Measurements from ENCODE around the gene DOCK7. TPM values are rescaled to one million over a fixed set of nuclear protein-coding genes. Genes with fewer than 3 reads are reported as not detected.

The DOCK7 gene
- total RNA-seq, 2 experiments from 2014 or later: 15.5 to 20.4 TPM

DNA sequence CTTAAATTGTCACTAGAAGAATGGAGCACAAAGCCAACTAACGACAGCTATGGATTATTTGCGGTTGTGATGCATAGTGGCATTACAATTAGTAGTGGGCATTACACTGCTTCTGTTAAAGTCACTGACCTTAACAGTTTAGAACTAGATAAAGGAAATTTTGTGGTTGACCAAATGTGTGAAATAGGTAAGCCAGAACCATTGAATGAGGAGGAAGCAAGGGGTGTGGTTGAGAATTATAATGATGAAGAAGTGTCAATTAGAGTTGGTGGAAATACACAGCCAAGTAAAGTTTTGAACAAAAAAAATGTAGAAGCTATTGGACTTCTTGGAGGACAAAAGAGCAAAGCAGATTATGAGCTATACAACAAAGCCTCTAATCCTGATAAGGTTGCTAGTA, 237.9 kb downstream of the DOCK7 start:
- H3K4me1 Mint-ChIP-seq (ENCODE audit: low read depth): peaks cover 28% of the 10 kb centered on the region
- intact Hi-C loops (cut with micrococcal nuclease): no loop called here
- CTCF ChIA-PET: no interaction called here
- H3K27me3 Mint-ChIP-seq: no peaks in the 10 kb centered on the region
- peak overlapping the region; percentile 58 for H3K27ac Mint-ChIP-seq
- peaks cover 64% of the 10 kb centered on the region for H3K36me3 Mint-ChIP-seq
- no peaks in the 10 kb centered on the region for H3K9me3 Mint-ChIP-seq
- H3K4me3 Mint-ChIP-seq: no peak overlapping the region
- DNase-seq: no peak
- POLR2A ChIA-PET: no interaction called here

DNA sequence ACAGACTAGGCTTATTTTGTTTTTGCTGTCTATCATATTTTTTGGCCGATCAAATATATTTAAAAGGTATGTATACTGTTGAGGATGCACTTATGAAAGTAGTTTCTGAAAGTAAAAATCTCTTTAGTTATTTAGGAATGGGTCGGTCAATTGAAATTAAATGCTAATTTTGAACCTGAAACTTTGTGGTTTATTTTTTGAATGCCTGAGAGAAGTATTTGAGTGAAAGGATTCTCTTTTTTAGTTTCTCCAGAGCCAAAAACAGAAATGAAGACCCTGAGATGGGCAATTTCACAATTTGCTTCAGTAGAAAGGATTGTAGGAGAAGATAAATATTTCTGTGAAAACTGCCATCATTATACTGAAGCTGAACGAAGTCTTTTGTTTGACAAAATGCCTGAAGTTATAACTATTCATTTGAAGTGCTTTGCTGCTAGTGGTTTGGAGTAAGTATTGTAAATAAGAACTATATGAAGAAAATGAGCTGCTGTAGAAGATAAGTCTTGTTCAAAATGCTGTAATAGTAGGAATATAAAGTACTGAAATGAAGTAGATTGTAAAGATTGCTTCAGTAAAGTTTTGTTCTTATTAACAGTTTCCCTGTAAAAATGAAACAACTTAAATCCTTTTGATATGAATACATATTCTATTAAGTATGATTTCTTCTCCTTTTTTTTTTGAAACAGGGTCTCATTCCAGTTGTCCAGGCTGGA, 239.8 kb downstream of the DOCK7 start:
- ChIA-PET POLR2A (interaction anchor here (1.2 kb wide), 1 partner anchor 11 kb away, joined by 7 read pairs; the partner anchor contains the start of gene USP1), CTCF (no interaction called here)
- Mint-ChIP-seq H3K4me3 (no peak overlapping the region), H3K36me3 (peaks cover 68% of the 10 kb centered on the region), H3K4me1 (ENCODE audit: low read depth) (peaks cover 33% of the 10 kb centered on the region), H3K9me3 (no peaks in the 10 kb centered on the region), H3K27me3 (no peaks in the 10 kb centered on the region), H3K27ac (peak overlapping the region; percentile 62)
- intact Hi-C loops (cut with micrococcal nuclease): loop anchor here (1.0 kb wide), 1 partner anchor 8 kb away; no protein-coding TSS in a partner anchor
- DNase-seq: no peak

DNA sequence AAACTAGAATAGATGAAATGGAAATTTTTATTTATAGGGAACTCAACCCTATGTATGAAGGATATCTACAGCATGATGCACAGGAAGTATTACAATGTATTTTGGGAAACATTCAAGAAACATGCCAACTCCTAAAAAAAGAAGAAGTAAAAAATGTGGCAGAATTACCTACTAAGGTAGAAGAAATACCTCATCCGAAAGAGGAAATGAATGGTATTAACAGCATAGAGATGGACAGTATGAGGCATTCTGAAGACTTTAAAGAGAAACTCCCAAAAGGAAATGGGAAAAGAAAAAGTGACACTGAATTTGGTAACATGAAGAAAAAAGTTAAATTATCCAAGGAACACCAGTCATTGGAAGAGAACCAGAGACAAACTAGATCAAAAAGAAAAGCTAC, 243.5 kb downstream of the DOCK7 start:
- Mint-ChIP-seq H3K27me3 (no peaks in the 10 kb centered on the region), H3K4me3 (no peak overlapping the region), H3K27ac (no peak overlapping the region), H3K4me1 (ENCODE audit: low read depth) (peaks cover 44% of the 10 kb centered on the region), H3K9me3 (no peaks in the 10 kb centered on the region), H3K36me3 (peaks cover 72% of the 10 kb centered on the region)
- CTCF ChIA-PET: interaction anchor here (0.7 kb wide), 1 partner anchor 302 kb away, joined by 3 read pairs; no protein-coding TSS in a partner anchor
- intact Hi-C loops (cut with micrococcal nuclease): no loop called here
- DNase-seq: no peak
- POLR2A ChIA-PET: no interaction called here

DNA sequence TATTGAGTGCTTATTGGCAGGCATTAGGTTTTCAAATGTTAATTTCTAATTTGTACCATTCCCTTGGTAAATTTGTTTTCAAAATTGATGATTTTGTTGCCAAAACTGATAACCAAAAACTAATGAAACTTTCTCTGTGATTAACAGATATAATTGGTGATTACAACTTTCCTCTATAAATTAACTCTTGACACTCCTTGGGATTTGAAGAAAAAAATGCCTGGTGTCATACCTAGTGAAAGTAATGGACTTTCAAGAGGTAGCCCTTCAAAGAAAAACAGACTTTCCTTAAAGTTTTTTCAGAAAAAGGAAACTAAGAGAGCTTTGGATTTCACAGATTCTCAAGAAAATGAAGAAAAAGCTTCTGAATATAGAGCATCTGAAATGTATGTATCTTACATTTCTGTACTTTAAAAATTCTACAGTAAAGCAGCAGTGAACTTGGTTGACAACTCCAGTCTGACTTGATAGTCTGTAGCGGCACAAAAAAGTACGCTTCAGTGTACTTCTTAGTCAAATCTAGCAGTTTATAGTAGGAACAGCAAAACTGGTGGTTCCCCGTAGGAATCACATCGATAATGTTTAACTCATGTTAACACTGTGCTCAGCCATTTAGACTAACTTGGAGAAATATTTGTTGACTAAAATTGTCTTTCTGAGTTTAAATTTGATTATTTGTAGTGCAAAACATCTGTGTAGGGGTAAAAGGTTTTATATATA, 248.4 kb downstream of the DOCK7 start:
- H3K4me3 Mint-ChIP-seq: peak overlapping the region; percentile 93
- H3K9me3 Mint-ChIP-seq: no peaks in the 10 kb centered on the region
- no peak for DNase-seq
- H3K27me3 Mint-ChIP-seq: no peaks in the 10 kb centered on the region
- H3K36me3 Mint-ChIP-seq: peaks cover 37% of the 10 kb centered on the region
- H3K4me1 Mint-ChIP-seq (ENCODE audit: low read depth): peaks cover 32% of the 10 kb centered on the region
- ChIA-PET POLR2A (no interaction called here), CTCF (no interaction called here)
- intact Hi-C loops (cut with micrococcal nuclease): loop anchor here (1.0 to 5.0 kb wide), 4 partner anchors 8 to 1363 kb away; partner anchors contain the start of genes FOXD3 and PGM1
- no peak overlapping the region for H3K27ac Mint-ChIP-seq

DNA sequence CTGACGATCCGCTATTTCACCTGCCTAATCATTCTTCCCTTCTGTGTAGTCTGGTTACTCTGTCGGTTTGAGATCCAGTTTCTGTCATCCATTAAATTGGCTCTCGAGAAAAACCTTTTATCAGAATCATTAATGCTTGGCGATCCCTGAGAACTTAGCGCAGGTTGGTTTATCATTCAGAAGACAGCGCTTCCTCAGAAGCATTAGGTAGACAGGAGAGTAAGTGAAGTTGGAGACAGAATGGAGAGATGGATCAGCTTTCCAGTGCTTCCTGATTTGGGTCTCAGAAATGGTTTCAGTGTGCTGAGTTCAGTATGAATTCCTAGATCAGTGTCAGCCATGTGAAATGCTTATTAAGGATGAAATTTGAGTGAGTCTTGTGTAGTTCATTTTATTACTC, 250.0 kb downstream of the DOCK7 start:
- H3K27ac Mint-ChIP-seq: peak overlapping the region; percentile 88
- no peak for DNase-seq
- peak overlapping the region; percentile 93 for H3K4me3 Mint-ChIP-seq
- intact Hi-C loops (cut with micrococcal nuclease): loop anchor here (5.0 kb wide), 3 partner anchors 884 to 1361 kb away; partner anchors contain the start of genes FOXD3 and PGM1
- H3K9me3 Mint-ChIP-seq: no peaks in the 10 kb centered on the region
- H3K27me3 Mint-ChIP-seq: no peaks in the 10 kb centered on the region
- peaks cover 31% of the 10 kb centered on the region for H3K36me3 Mint-ChIP-seq
- ChIA-PET CTCF (interaction anchor here (0.6 kb wide), 1 partner anchor 294 kb away, joined by 3 read pairs; no protein-coding TSS in a partner anchor), POLR2A (interaction anchor here (0.6 to 0.9 kb wide), 2 partner anchors 9 to 981 kb away, joined by 3 read pairs; no protein-coding TSS in a partner anchor)
- peaks cover 27% of the 10 kb centered on the region for H3K4me1 Mint-ChIP-seq (ENCODE audit: low read depth)

DNA sequence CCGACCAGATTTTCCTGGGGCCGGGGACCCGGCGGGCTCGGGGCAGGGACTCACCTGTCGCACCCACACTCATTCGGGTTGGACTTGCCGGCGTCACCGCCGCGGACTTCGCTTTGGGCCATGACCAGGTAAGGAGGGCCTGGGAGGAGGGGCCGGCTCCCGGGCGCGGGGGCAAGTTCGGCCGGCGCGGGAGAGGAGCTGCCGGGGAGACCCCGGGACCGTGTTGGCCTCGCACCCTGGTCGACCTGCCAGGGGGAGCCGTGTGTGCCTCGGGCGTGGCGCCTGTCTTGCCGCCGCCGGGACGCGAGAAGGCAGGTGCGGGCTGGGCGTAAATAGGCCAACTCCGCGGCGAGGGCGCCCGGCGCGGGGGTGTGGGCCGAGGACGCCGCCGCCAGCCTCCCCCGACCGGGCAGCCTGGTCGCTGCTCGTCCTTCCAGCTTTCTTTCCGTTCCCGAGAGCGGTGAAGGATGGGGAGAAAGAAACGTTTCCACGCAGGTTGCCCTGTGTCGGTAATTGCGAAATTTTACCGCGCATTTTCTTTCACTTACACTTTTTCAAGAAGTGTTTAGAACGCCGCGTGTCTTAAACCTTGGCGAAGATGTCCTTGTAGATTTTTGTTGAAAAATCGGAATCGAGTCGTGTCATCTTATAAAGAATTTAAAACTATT, 250.8 kb downstream of the DOCK7 start:
- POLR2A ChIA-PET: interaction anchor here (0.6 to 2.0 kb wide), 3 partner anchors 10 to 981 kb away, joined by 3 to 7 read pairs (median 3); no protein-coding TSS in a partner anchor
- intact Hi-C loops (cut with micrococcal nuclease): loop anchor here (2.0 to 5.0 kb wide), 4 partner anchors 713 to 1360 kb away; partner anchors contain the start of genes FOXD3, PGM1 and TM2D1
- H3K27me3 Mint-ChIP-seq: no peaks in the 10 kb centered on the region
- peaks cover 27% of the 10 kb centered on the region for H3K36me3 Mint-ChIP-seq
- CTCF ChIA-PET: interaction anchor here (0.6 kb wide), 1 partner anchor 293 kb away, joined by 3 read pairs; no protein-coding TSS in a partner anchor
- peaks cover 27% of the 10 kb centered on the region for H3K4me1 Mint-ChIP-seq (ENCODE audit: low read depth)
- DNase-seq: no peak
- H3K27ac Mint-ChIP-seq: peak overlapping the region; percentile 99
- no peaks in the 10 kb centered on the region for H3K9me3 Mint-ChIP-seq
- H3K4me3 Mint-ChIP-seq: peak overlapping the region; percentile 97

DNA sequence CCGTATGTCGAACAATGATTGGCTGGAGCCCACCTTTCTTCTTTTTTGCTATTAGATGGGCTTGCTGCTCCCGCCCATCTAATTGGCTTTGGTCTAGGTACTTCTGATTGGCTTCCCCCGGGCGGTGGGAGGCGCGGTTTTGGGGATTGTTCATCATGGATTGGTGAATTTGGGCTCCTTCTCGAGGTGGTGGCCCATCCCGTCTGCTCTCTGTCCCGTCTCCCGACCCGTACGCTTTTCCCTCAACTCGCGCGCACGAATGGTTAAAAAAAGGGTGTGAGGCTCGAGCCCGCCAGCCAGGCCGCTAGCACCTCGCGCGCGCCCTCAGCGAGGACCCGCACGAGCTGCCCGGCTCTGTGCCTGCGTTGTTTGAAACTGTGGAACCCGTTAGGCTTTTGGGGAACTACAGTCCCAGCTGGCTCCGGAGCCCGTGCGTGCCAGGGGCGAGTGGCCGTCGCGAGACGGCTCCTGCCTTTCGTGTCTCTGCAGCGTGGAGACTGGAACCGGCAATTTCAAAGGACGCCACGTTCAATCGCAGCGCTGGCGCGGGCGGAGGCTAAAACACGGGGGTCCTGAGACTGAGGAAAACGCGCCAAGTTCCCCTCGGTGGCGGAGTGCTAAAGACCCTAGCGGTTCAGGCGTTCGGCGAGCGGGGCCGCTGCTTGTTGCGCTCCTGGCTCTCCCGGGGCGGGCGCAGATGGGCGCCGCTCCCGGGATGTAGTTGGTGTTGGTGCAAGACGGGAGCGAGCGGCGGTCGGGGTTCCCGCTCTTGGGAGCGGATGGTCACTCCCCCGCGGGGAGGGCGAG, 251.5 kb downstream of the DOCK7 start, which contains the start of gene USP1:
Gene USP1, plus strand, starts transcription at position 584 of the 807 bp plus-strand sequence. CDS start 2,819 bp downstream, outside the sequence.
- CTCF ChIA-PET: interaction anchor here (1.0 kb wide), 1 partner anchor 71 kb away, joined by 4 read pairs; no protein-coding TSS in a partner anchor
- Mint-ChIP-seq H3K27ac (peak within 1 kb of the TSS; percentile 99), H3K4me1 (ENCODE audit: low read depth) (peaks cover 25% of the 10 kb centered on the region), H3K9me3 (no peaks in the 10 kb centered on the region), H3K4me3 (peak within 1 kb of the TSS; percentile 97), H3K27me3 (no peaks in the 10 kb centered on the region), H3K36me3 (peaks cover 22% of the 10 kb centered on the region)
- DNase-seq: peak; percentile 99
- POLR2A ChIA-PET: interaction anchor here (0.6 to 2.0 kb wide), 6 partner anchors 12 to 715 kb away, joined by 3 to 7 read pairs (median 4); partner anchors contain the start of genes ATG4C and DOCK7
- intact Hi-C loops (cut with micrococcal nuclease): loop anchor here (1.0 to 5.0 kb wide), 9 partner anchors 164 to 1359 kb away; partner anchors contain the start of genes ALG6, ATG4C, DOCK7 and EFCAB7

DNA sequence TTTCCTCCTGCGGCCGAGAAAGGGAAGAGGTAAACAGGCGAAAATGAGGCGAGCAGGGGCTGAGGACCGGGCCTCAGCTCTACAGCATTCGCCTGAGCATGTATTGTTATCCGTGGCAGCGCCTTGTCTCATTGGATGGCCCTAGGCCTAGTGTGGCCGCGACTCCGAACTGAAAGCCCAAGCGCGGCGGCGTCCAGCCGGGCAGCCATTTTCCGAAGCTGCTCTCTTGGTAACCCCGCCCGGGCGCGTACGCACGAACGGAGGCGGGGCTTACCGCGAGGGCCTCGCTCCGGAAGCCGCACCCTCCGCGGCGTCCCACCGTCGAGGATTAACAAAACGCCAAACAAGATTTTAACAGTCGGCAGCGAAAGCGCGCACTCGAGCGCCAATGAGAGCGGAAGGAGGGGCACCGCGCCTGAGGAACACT, 252.1 kb downstream of the DOCK7 start:
- ChIA-PET CTCF (interaction anchor here (1.0 kb wide), 1 partner anchor 72 kb away, joined by 4 read pairs; no protein-coding TSS in a partner anchor), POLR2A (interaction anchor here (0.6 to 2.0 kb wide), 6 partner anchors 13 to 714 kb away, joined by 3 to 7 read pairs (median 4); partner anchors contain the start of genes ATG4C and DOCK7)
- peaks cover 22% of the 10 kb centered on the region for H3K4me1 Mint-ChIP-seq (ENCODE audit: low read depth)
- H3K36me3 Mint-ChIP-seq: peaks cover 16% of the 10 kb centered on the region
- peak overlapping the region; percentile 99 for H3K27ac Mint-ChIP-seq
- H3K4me3 Mint-ChIP-seq: peak overlapping the region; percentile 97
- no peaks in the 10 kb centered on the region for H3K9me3 Mint-ChIP-seq
- intact Hi-C loops (cut with micrococcal nuclease): loop anchor here (1.0 to 5.0 kb wide), 9 partner anchors 164 to 1359 kb away; partner anchors contain the start of genes ALG6, ATG4C, DOCK7 and EFCAB7
- DNase-seq: no peak
- no peaks in the 10 kb centered on the region for H3K27me3 Mint-ChIP-seq

DNA sequence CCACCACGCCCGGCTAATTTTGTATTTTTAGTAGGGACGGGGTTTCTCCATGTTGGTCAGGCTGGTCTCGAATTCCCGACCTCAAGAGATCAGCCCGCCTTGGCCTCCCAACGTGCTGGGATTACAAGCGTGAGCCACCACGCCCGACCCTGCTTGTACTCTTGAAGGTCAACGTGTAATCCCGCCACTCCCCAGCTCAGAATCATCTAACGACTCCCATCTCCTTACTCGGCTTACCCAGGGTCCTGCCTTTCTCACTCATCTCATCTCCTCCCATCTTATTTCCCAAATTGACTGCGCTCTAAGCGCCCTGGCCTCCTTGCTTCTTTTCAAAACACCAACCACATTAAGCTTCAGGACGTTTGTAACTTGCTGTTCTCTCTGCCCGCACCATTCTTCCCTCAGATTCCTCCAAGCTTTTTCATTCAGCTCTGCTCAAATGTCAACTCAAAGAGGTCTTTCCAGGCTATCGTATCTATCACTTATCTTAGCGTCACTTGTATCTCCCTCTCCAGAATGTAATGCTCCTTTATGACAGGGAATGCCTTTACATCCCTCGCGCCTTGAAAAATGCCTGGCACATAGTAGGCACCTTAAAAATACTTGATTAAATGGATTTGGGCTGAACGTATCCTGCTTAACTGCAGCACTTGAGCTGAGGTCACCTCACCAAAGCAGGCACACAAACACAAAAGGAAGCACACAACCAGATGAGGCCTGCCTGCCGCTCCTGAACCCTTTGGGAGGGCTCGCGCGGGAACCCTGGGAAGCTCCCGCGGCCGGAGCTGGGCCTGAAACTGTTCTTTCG, 252.8 kb downstream of the DOCK7 start:
- Mint-ChIP-seq H3K9me3 (no peaks in the 10 kb centered on the region), H3K36me3 (peaks cover 12% of the 10 kb centered on the region), H3K4me3 (peak overlapping the region; percentile 97), H3K27ac (peak overlapping the region; percentile 99), H3K4me1 (ENCODE audit: low read depth) (peaks cover 17% of the 10 kb centered on the region), H3K27me3 (no peaks in the 10 kb centered on the region)
- no peak for DNase-seq
- ChIA-PET POLR2A (interaction anchor here (0.6 to 1.6 kb wide), 4 partner anchors 253 to 713 kb away, joined by 3 to 5 read pairs (median 4); partner anchors contain the start of genes ATG4C and DOCK7), CTCF (interaction anchor here (0.8 to 1.5 kb wide), 3 partner anchors 11 to 260 kb away, joined by 4 to 5 read pairs (median 4); no protein-coding TSS in a partner anchor)
- intact Hi-C loops (cut with micrococcal nuclease): loop anchor here (1.0 to 5.0 kb wide), 9 partner anchors 163 to 1358 kb away; partner anchors contain the start of genes ALG6, ATG4C, DOCK7 and EFCAB7

DNA sequence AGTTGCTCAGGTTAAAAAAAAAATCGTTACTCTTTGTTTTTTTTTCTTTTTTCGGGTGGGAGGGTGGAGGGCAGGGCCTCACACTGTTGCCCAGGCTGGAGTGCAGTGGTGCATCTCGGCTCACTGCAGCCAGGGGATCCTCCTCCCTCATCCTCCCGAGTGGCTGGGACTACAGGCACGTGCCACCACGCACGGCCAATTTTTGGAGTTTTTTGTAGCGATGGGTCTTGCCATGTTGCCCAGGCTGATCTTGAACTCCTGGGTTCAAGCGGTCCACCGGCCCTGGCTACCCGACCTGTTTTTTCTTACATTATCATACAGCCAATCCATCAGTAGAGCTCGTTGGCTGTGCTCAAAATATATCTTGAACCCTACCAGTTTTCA, 253.6 kb downstream of the DOCK7 start:
- ChIA-PET POLR2A (interaction anchor here (1.6 kb wide), 1 partner anchor 254 kb away, joined by 4 read pairs; the partner anchor contains the start of gene DOCK7), CTCF (interaction anchor here (0.8 to 1.5 kb wide), 2 partner anchors 10 to 259 kb away, joined by 4 to 5 read pairs; no protein-coding TSS in a partner anchor)
- no peaks in the 10 kb centered on the region for H3K9me3 Mint-ChIP-seq
- intact Hi-C loops (cut with micrococcal nuclease): loop anchor here (5.0 kb wide), 3 partner anchors 888 to 1357 kb away; partner anchors contain the start of genes FOXD3 and PGM1
- peaks cover 10% of the 10 kb centered on the region for H3K4me1 Mint-ChIP-seq (ENCODE audit: low read depth)
- peak overlapping the region; percentile 97 for H3K4me3 Mint-ChIP-seq
- no peaks in the 10 kb centered on the region for H3K27me3 Mint-ChIP-seq
- no peak for DNase-seq
- H3K36me3 Mint-ChIP-seq: peaks cover 7% of the 10 kb centered on the region
- H3K27ac Mint-ChIP-seq: peak overlapping the region; percentile 18

Data from activated CD4-positive, alpha-beta memory T cell treated with anti-CD3 and anti-CD28 coated beads for 36 hours (primary cell).